H9 (cell line): ENCODE results near the gene FBXL2. TPM values are rescaled to one million over a fixed set of nuclear protein-coding genes. Genes with fewer than 3 reads are reported as not detected.

Source experiments
- DNase-seq: peaks from one replicate; pipeline ENCODE4 v3.0.0-alpha.2; 2017
- H2AFZ ChIP-seq: one replicate; pipeline ENCODE4 v1.6.1; 2013; ENCODE audit warnings: mild to moderate bottlenecking, low read length, control low read depth, moderate library complexity
- H2AK5ac ChIP-seq: 2 replicates; pipeline ENCODE4 v1.6.1; 2013; ENCODE audit warnings: low read length, control low read depth, mixed read lengths; ENCODE audit not compliant: insufficient read length
- H2BK120ac ChIP-seq: one replicate; pipeline ENCODE4 v1.6.1; 2013; ENCODE audit warnings: low read depth, mild to moderate bottlenecking, low read length, control low read depth, inconsistent platforms; ENCODE audit not compliant: poor library complexity, severe bottlenecking
- H2BK12ac ChIP-seq: 2 replicates; pipeline ENCODE4 v1.6.1; 2013; ENCODE audit warnings: low read length, control low read depth, mixed read lengths, low read depth; ENCODE audit not compliant: insufficient read length
- H2BK15ac ChIP-seq: 2 replicates; pipeline ENCODE4 v1.6.1; 2013; ENCODE audit warnings: low read depth, low read length, control low read depth
- H2BK20ac ChIP-seq: one replicate; pipeline ENCODE4 v1.6.1; 2013; ENCODE audit warnings: low read depth, mild to moderate bottlenecking, low read length, control low read depth, inconsistent platforms; ENCODE audit not compliant: poor library complexity, severe bottlenecking
- H2BK5ac ChIP-seq: 2 replicates; pipeline ENCODE4 v1.6.1; 2013; ENCODE audit warnings: low read length, control low read depth, mixed read lengths; ENCODE audit not compliant: insufficient read length
- H3K14ac ChIP-seq: 2 replicates; pipeline ENCODE4 v1.6.1; 2013; ENCODE audit warnings: low read length, control low read depth; ENCODE audit not compliant: insufficient read depth
- H3K18ac ChIP-seq: 2 replicates; pipeline ENCODE4 v1.6.1; 2013; ENCODE audit warnings: low read depth, mild to moderate bottlenecking, mixed read lengths, low read length, control low read depth; ENCODE audit not compliant: insufficient read length
- H3K23ac ChIP-seq: 2 replicates; pipeline ENCODE4 v1.6.1; 2013; ENCODE audit warnings: low read length, control low read depth, mixed read lengths, low read depth; ENCODE audit not compliant: insufficient read length
- H3K23me2 ChIP-seq: 2 replicates; pipeline ENCODE4 v1.6.1; 2013; ENCODE audit warnings: low read depth, mild to moderate bottlenecking, mixed read lengths, low read length, control low read depth; ENCODE audit not compliant: insufficient read length, poor library complexity, severe bottlenecking
- H3K27ac ChIP-seq: 2 replicates; pipeline ENCODE4 v1.5.1; 2013; ENCODE audit warnings: low read length, control low read depth, mixed read lengths, low read depth; ENCODE audit not compliant: insufficient read length
- H3K27me3 ChIP-seq: 2 replicates; pipeline ENCODE4 v1.6.1; 2013; ENCODE audit warnings: low read length, control low read depth, inconsistent platforms; ENCODE audit not compliant: insufficient read depth
- H3K4ac ChIP-seq: 2 replicates; pipeline ENCODE4 v1.6.1; 2013; ENCODE audit warnings: low read depth, mild to moderate bottlenecking, control low read depth, inconsistent platforms, low read length, moderate library complexity
- H3K4me1 ChIP-seq: 2 replicates; pipeline ENCODE4 v1.6.1; 2013; ENCODE audit warnings: low read length, control low read depth, inconsistent platforms; ENCODE audit not compliant: insufficient read depth
- H3K4me2 ChIP-seq: 2 replicates; pipeline ENCODE4 v1.6.1; 2013; ENCODE audit warnings: low read length, control low read depth, mixed read lengths; ENCODE audit not compliant: insufficient read length, insufficient read depth
- H3K56ac ChIP-seq: 2 replicates; pipeline ENCODE4 v1.6.1; 2013; ENCODE audit warnings: low read depth, mild to moderate bottlenecking, mixed read lengths, low read length, control low read depth; ENCODE audit not compliant: insufficient read length
- H3K79me1 ChIP-seq: 2 replicates; pipeline ENCODE4 v1.6.1; 2013; ENCODE audit warnings: low read depth, mild to moderate bottlenecking, moderate library complexity, low read length, control low read depth, inconsistent platforms; ENCODE audit not compliant: insufficient read depth, poor library complexity, severe bottlenecking
- H3K79me2 ChIP-seq: 2 replicates; pipeline ENCODE4 v1.6.1; 2013; ENCODE audit warnings: low read length, control low read depth, inconsistent platforms; ENCODE audit not compliant: insufficient read depth
- H3K9ac ChIP-seq: 2 replicates; pipeline ENCODE4 v1.6.1; 2013; ENCODE audit warnings: low read length, control low read depth, mixed read lengths; ENCODE audit not compliant: insufficient read length; ENCODE audit errors: extremely low read depth
- H3K9me3 ChIP-seq: one replicate; pipeline ENCODE4 v1.6.1; 2013; ENCODE audit warnings: low read depth, low read length, inconsistent platforms; ENCODE audit not compliant: control insufficient read depth
- H3T11ph ChIP-seq: one replicate; pipeline ENCODE4 v1.6.1; 2013; ENCODE audit warnings: mild to moderate bottlenecking, low read length, control low read depth, inconsistent platforms
- H4K20me1 ChIP-seq: one replicate; pipeline ENCODE4 v1.6.1; 2013; ENCODE audit not compliant: control insufficient read depth, insufficient read length, insufficient read depth
- H4K5ac ChIP-seq: 2 replicates; pipeline ENCODE4 v1.6.1; 2013; ENCODE audit warnings: low read depth, mild to moderate bottlenecking, mixed read lengths, low read length, control low read depth; ENCODE audit not compliant: insufficient read length
- H4K8ac ChIP-seq: replicated peaks from 2 replicates; pipeline ENCODE4 v1.6.1; 2013; ENCODE audit warnings: low read length, control low read depth, mixed read lengths, low read depth; ENCODE audit not compliant: insufficient read length
- H4K91ac ChIP-seq: 2 replicates; pipeline ENCODE4 v1.6.1; 2013; ENCODE audit warnings: low read depth, mild to moderate bottlenecking, moderate library complexity, mixed read lengths, low read length, control low read depth; ENCODE audit not compliant: insufficient read length
- H3K27ac Mint-ChIP-seq, 3 experiments: 2 replicates in 2 of 3; 3 replicates in 1 of 3; pipeline ENCODE4 v1.8.0; 2020 to 2021; ENCODE audit warnings: mixed read lengths in 3 of 3, mild to moderate bottlenecking in 1 of 3, moderate library complexity in 1 of 3
- H3K27me3 Mint-ChIP-seq: 2 replicates; pipeline ENCODE4 v1.8.0; 2021; ENCODE audit warnings: low read depth, mild to moderate bottlenecking, moderate library complexity, mixed read lengths
- H3K36me3 Mint-ChIP-seq, 3 experiments: 2 replicates in 2 of 3; 3 replicates in 1 of 3; pipeline ENCODE4 v1.8.0; 2020 to 2021; ENCODE audit warnings: low read depth in 3 of 3, mixed read lengths in 3 of 3; ENCODE audit not compliant: insufficient read depth in 1 of 3
- H3K4me1 Mint-ChIP-seq, 2 experiments: 2 replicates each; pipeline ENCODE4 v1.8.0; 2020; ENCODE audit warnings: mixed read lengths in 2 of 2
- H3K4me3 Mint-ChIP-seq, 2 experiments: 2 replicates in 1 of 2; 3 replicates in 1 of 2; pipeline ENCODE4 v1.8.0; 2020 to 2021; ENCODE audit warnings: mild to moderate bottlenecking in 2 of 2, mixed read lengths in 2 of 2, moderate library complexity in 1 of 2
- H3K9me3 Mint-ChIP-seq, 2 experiments: 2 replicates in 1 of 2; 3 replicates in 1 of 2; pipeline ENCODE4 v1.8.0; 2020; ENCODE audit warnings: mild to moderate bottlenecking in 2 of 2, mixed read lengths in 2 of 2, moderate library complexity in 1 of 2
- WGBS: extraction: QIAGEN DNeasy Blood & Tissue Kit; methylation state at CpG from one replicate; pipeline ENCODE4 v1.1.7; 2013; ENCODE audit warnings: missing lambda C conversion rate, low lambda C conversion rate, mixed read lengths; ENCODE audit not compliant: insufficient read length; ENCODE audit errors: extremely low coverage; 5-methylcytosine and 5-hydroxymethylcytosine counted together
- total RNA-seq: library from RNA; stranded (reverse); gene quantifications from 2 replicates; pipeline ENCODE4 v1.2.1, GENCODE V29; 2021
- TF ChIP-seq, protein P1 (sequence below): fragments of 200-600 bp; sonication (generic); conservative IDR thresholded peaks from 3 replicates; pipeline ENCODE4 v1.8.0; 2021; ENCODE audit warnings: antibody characterized with exemption, mild to moderate bottlenecking

Gene FBXL2
- total RNA-seq, 1 experiment from 2014 or later = 2.7 TPM

DNA sequence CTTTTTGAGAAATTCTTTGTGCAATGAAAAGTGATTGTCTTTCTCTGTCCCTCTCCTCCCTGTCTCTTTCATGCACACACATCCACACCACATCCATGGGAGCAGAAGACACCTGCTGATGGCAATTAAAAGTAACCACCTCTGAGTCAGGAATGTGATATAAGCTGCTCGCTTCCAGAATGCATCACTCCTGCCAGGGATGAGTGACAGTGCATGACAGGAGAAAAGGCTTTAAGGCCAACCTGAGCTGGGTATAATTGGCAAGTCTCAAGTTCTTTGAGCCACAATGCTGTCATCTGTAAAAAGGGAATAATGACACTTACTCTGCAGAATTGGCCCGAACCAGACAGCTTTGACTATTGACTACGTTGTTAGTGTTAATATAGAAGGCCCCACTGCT lies 103.4 kb downstream of the FBXL2 start:
- no peak overlapping the region for H3K9ac ChIP-seq
- no peak overlapping the region for H3K27ac Mint-ChIP-seq
- no peaks in the 10 kb centered on the region for H3K27me3 ChIP-seq
- no peak for DNase-seq
- H4K20me1 ChIP-seq = no peaks in the 10 kb centered on the region
- H3K27ac ChIP-seq = no peak overlapping the region
- no CpG with 5 or more reads among the region's 3 CpGs for WGBS
- no peak overlapping the region for H3K4me3 Mint-ChIP-seq
- H3K56ac ChIP-seq = no peak overlapping the region
- H4K8ac ChIP-seq = no peak overlapping the region
- H3K9me3 Mint-ChIP-seq = no peaks in the 10 kb centered on the region
- no peak overlapping the region for H3K23ac ChIP-seq
- H2BK120ac ChIP-seq = no peak overlapping the region
- TF ChIP-seq, protein P1, sequence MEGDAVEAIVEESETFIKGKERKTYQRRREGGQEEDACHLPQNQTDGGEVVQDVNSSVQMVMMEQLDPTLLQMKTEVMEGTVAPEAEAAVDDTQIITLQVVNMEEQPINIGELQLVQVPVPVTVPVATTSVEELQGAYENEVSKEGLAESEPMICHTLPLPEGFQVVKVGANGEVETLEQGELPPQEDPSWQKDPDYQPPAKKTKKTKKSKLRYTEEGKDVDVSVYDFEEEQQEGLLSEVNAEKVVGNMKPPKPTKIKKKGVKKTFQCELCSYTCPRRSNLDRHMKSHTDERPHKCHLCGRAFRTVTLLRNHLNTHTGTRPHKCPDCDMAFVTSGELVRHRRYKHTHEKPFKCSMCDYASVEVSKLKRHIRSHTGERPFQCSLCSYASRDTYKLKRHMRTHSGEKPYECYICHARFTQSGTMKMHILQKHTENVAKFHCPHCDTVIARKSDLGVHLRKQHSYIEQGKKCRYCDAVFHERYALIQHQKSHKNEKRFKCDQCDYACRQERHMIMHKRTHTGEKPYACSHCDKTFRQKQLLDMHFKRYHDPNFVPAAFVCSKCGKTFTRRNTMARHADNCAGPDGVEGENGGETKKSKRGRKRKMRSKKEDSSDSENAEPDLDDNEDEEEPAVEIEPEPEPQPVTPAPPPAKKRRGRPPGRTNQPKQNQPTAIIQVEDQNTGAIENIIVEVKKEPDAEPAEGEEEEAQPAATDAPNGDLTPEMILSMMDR = no peak
- no peak overlapping the region for H2AK5ac ChIP-seq
- H3K79me1 ChIP-seq = no peaks in the 10 kb centered on the region
- no peak overlapping the region for H2BK15ac ChIP-seq
- H4K5ac ChIP-seq = no peak overlapping the region
- no peak overlapping the region for H3K4me2 ChIP-seq
- no peak overlapping the region for H2AFZ ChIP-seq
- peaks cover 0 to 19% (median 8%) of the 10 kb centered on the region in 3 experiments; a peak in 6 of 7 replicates for H3K36me3 Mint-ChIP-seq
- no peak overlapping the region for H2BK20ac ChIP-seq
- H2BK12ac ChIP-seq = no peak overlapping the region
- no peak overlapping the region for H3K4ac ChIP-seq
- no peak overlapping the region for H2BK5ac ChIP-seq
- H3K79me2 ChIP-seq = no peaks in the 10 kb centered on the region
- H3K14ac ChIP-seq = no peak overlapping the region
- H3K9me3 ChIP-seq = no peaks in the 10 kb centered on the region
- no peaks in the 10 kb centered on the region for H3K23me2 ChIP-seq
- H3T11ph ChIP-seq = no peak overlapping the region
- no peak overlapping the region for H3K18ac ChIP-seq
- peaks cover 12 to 13% of the 10 kb centered on the region in 2 experiments for H3K4me1 Mint-ChIP-seq
- no peaks in the 10 kb centered on the region for H3K4me1 ChIP-seq
- H4K91ac ChIP-seq = no peak overlapping the region
- H3K27me3 Mint-ChIP-seq = no peaks in the 10 kb centered on the region
